ENCODE data around the gene GDI2. TPM values are rescaled to one million over a fixed set of nuclear protein-coding genes. Genes with fewer than 3 reads are reported as not detected.

GDI2 gene
- total RNA-seq, 6 donors from 2014 or later: 77.5 to 239 (median 176) TPM

DNA sequence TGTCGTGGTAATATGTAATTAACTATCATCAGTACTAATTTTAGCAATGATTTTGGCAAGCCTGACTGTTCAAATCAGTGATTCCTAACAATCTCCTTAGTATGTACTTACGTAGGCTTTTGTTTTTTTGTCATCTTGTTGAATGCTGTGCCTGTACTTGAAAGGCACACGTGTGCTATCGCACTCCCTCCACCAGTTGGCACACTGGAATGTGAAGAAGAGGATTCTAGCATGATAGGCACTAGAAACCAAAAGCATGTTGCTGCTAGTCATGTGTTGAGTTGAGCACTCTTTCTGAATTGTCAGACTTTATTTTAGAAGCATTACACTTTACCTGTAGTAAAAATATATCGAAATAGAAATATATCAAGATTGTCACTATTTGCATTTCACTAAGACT is 69.5 kb downstream of the GDI2 start:
- Histone ChIP-seq H3K4me1 (no peaks in the 10 kb centered on the region), H3K36me3 (peaks cover 10 to 77% (median 40%) of the 10 kb centered on the region in 4 donors), H3K9me3 (no peaks in the 10 kb centered on the region), H3K27me3 (no peaks in the 10 kb centered on the region), H3K27ac (no peak overlapping the region), H3K4me3 (no peak overlapping the region)
- DNase-seq (no peak), ATAC-seq (ENCODE audit: low FRiP score in 2 of 2) (no peak)
- 74 to 75% methylated on average over 5 of the region's 5 CpGs for WGBS, 2 donors
- TF ChIP-seq POLR2A (IDR thresholded peaks at IDR 0.05) (no peak), EP300 (IDR thresholded peaks at IDR 0.05) (no peak), POLR2AphosphoS5 (IDR thresholded peaks at IDR 0.05) (no peak)
- TF ChIP-seq, protein P1, sequence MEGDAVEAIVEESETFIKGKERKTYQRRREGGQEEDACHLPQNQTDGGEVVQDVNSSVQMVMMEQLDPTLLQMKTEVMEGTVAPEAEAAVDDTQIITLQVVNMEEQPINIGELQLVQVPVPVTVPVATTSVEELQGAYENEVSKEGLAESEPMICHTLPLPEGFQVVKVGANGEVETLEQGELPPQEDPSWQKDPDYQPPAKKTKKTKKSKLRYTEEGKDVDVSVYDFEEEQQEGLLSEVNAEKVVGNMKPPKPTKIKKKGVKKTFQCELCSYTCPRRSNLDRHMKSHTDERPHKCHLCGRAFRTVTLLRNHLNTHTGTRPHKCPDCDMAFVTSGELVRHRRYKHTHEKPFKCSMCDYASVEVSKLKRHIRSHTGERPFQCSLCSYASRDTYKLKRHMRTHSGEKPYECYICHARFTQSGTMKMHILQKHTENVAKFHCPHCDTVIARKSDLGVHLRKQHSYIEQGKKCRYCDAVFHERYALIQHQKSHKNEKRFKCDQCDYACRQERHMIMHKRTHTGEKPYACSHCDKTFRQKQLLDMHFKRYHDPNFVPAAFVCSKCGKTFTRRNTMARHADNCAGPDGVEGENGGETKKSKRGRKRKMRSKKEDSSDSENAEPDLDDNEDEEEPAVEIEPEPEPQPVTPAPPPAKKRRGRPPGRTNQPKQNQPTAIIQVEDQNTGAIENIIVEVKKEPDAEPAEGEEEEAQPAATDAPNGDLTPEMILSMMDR (IDR thresholded peaks at IDR 0.05): no peak

DNA sequence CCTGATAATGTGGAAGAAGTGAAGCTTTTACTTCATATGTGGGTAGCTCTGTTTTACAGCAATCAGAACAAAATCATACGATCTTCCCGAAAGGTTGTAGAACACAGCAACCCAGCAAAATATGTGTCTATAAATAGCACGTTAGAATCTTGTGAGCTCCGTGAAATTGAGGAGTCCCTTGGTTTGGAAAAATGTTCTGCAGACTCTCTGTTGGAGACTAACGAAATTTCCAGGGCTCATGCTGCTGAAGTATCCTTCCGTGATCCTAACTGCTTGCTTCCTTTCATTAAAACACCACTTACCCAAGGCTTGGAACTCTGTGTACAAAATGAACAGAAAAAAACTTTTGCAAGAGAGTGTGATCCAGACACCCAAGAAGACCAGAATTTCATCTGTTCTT is 71.1 kb downstream of the GDI2 start:
- 94 to 95% methylated on average over 6 of the region's 6 CpGs for WGBS, 2 donors
- H3K27me3 ChIP-seq: no peaks in the 10 kb centered on the region
- no peak for DNase-seq
- TF ChIP-seq POLR2AphosphoS5 (IDR thresholded peaks at IDR 0.05): no peak
- TF ChIP-seq, protein P1 (IDR thresholded peaks at IDR 0.05): no peak
- TF ChIP-seq POLR2A (IDR thresholded peaks at IDR 0.05): no peak
- no peak for TF ChIP-seq EP300 (IDR thresholded peaks at IDR 0.05)
- peaks cover 10 to 67% (median 31%) of the 10 kb centered on the region in 4 donors for H3K36me3 ChIP-seq
- no peak for ATAC-seq (ENCODE audit: low FRiP score in 2 of 2)
- H3K4me3 ChIP-seq: no peak overlapping the region
- no peaks in the 10 kb centered on the region for H3K9me3 ChIP-seq
- H3K27ac ChIP-seq: no peak overlapping the region
- no peaks in the 10 kb centered on the region for H3K4me1 ChIP-seq

DNA sequence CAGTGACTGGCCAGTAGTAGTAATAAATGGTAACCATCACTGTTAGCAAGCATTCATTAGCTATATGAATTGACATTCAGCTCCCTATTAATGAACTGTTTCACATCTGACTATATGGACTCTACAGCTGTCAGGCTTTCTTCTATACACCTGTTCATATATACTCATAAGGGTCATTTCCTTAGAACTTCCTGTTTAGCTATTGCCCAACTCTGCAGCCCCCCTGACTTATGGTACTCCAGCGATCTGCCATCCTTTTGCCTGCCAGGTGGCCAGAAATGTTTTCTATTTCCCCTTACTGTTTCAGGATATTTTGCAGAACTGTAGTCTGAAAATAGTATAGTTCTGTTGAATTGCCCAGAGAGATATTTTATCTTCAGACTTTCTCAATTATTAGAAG is 72.0 kb downstream of the GDI2 start:
- Histone ChIP-seq H3K4me3 (no peak overlapping the region), H3K36me3 (peaks cover 3 to 67% (median 25%) of the 10 kb centered on the region in 4 donors), H3K27me3 (no peaks in the 10 kb centered on the region), H3K27ac (no peak overlapping the region), H3K9me3 (no peaks in the 10 kb centered on the region), H3K4me1 (no peaks in the 10 kb centered on the region)
- WGBS, 2 donors: 46 to 57% methylated on average over 1 of the region's 1 CpG
- DNase-seq: no peak
- no peak for ATAC-seq (ENCODE audit: low FRiP score in 2 of 2)
- TF ChIP-seq POLR2AphosphoS5 (IDR thresholded peaks at IDR 0.05) (no peak), EP300 (IDR thresholded peaks at IDR 0.05) (no peak), POLR2A (IDR thresholded peaks at IDR 0.05) (no peak)
- TF ChIP-seq, protein P1 (IDR thresholded peaks at IDR 0.05): no peak

DNA sequence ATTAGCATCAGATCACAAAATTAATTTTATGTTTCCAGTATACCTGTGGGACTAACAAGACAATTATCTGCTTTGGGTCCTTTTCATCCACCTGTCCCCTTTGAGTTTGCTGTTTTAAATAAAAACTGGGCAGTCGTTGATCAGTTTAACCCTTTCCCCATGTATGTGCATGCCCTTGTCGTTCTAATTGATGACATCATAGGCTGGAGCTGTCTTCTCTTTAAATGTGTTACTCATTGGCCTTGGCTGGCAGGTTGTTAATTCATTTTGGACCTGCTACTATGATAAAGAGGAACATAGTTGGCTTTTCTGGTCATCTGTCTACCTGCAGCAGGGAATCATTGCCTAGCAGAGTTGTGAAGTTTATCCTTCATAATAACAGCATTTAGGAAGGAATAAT is 74.8 kb downstream of the GDI2 start:
- H3K4me3 ChIP-seq: no peak overlapping the region
- WGBS, 2 donors: 78 to 87% methylated on average over 2 of the region's 2 CpGs
- no peak overlapping the region for H3K27ac ChIP-seq
- TF ChIP-seq POLR2AphosphoS5 (IDR thresholded peaks at IDR 0.05) (no peak), EP300 (IDR thresholded peaks at IDR 0.05) (no peak), POLR2A (IDR thresholded peaks at IDR 0.05) (no peak)
- TF ChIP-seq, protein P1 (IDR thresholded peaks at IDR 0.05): no peak
- no peaks in the 10 kb centered on the region for H3K9me3 ChIP-seq
- no peaks in the 10 kb centered on the region for H3K27me3 ChIP-seq
- no peaks in the 10 kb centered on the region for H3K4me1 ChIP-seq
- H3K36me3 ChIP-seq: peaks cover 3 to 58% (median 23%) of the 10 kb centered on the region in 4 donors
- DNase-seq: no peak
- ATAC-seq (ENCODE audit: low FRiP score in 2 of 2): no peak

DNA sequence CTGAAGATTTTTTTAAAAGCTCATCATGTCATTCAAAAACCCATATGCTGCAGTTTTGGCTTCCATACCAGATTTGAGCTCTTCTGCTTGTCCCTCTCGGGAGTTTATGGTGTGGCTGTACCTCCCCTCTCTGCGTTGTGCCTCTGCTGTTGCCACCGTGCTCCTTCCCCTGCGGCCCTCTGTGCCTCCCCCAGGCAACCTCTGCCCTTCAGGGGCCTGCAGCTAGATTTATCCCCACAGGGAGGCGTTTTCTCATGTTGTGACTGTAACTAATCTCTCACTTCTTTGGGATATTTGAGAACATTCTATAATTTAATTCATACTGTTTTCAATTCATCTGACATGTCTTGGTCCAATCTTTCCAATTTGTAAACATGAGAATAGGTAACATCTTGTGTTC is 75.9 kb downstream of the GDI2 start:
- 83 to 87% methylated on average over 5 of the region's 5 CpGs for WGBS, 2 donors
- DNase-seq (no peak), ATAC-seq (ENCODE audit: low FRiP score in 2 of 2) (no peak)
- H3K4me3 ChIP-seq: no peak overlapping the region
- H3K9me3 ChIP-seq: no peaks in the 10 kb centered on the region
- no peak for TF ChIP-seq POLR2AphosphoS5 (IDR thresholded peaks at IDR 0.05)
- no peak for TF ChIP-seq EP300 (IDR thresholded peaks at IDR 0.05)
- TF ChIP-seq, protein P1 (IDR thresholded peaks at IDR 0.05): no peak
- no peak overlapping the region for H3K27ac ChIP-seq
- H3K36me3 ChIP-seq: peaks cover 3 to 59% (median 20%) of the 10 kb centered on the region in 4 donors
- no peaks in the 10 kb centered on the region for H3K27me3 ChIP-seq
- no peaks in the 10 kb centered on the region for H3K4me1 ChIP-seq

Data from upper lobe of left lung (tissue), 6 donors.